ENCODE results near the gene IGHMBP2.
A peak's percentile ranks its signal among the peaks of the same experiment; 100 is the strongest.

IGHMBP2 gene

GRCh38 chr11:68946416-68947090 is 42.9 kb downstream of the IGHMBP2 start:
- ChIA-PET CTCF (no interaction called here), POLR2A (interaction anchor here (1.3 kb wide), 1 partner anchor 64 kb away, joined by 4 read pairs; no protein-coding TSS in a partner anchor)
- H3K4me3 ChIP-seq (ENCODE audit: low read depth, low read length): no peak overlapping the region
- no peak for TF ChIP-seq CTCF (IDR thresholded peaks at IDR 0.05; ENCODE audit: insufficient read depth, low read length, missing control alignments)
- DNase-seq (ENCODE audit: low read depth, low spot score): peak; percentile 52

GRCh38 chr11:68947151-68947550 is 43.5 kb downstream of the IGHMBP2 start:
- no peak for DNase-seq (ENCODE audit: low read depth, low spot score)
- ChIA-PET POLR2A (interaction anchor here (1.3 kb wide), 1 partner anchor 64 kb away, joined by 4 read pairs; no protein-coding TSS in a partner anchor), CTCF (no interaction called here)
- no peak overlapping the region for H3K4me3 ChIP-seq (ENCODE audit: low read depth, low read length)
- no peak for TF ChIP-seq CTCF (IDR thresholded peaks at IDR 0.05; ENCODE audit: insufficient read depth, low read length, missing control alignments)

DNA sequence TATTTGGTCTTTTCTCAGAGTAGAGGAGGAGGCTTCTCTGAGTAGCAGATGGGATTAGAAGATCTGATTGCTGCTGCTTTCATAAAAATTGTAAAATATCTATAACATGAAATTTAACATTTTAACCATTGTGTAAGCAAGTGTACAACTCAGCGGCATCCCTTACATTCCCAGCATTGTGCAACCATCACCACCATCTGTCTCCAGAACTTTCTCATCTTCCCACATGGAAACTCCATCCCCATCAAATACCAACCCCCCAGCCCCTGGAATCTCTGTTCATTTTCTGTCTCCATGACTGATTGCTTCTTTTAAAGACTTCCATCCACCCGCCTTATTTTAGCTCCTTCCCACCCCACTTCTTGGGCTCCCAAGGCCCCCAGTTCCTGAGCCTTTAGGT is 44.8 kb downstream of the IGHMBP2 start:
- ChIA-PET CTCF (interaction anchor here (0.8 to 1.8 kb wide), 5 partner anchors 12 to 338 kb away, joined by 3 read pairs; no protein-coding TSS in a partner anchor), POLR2A (no interaction called here)
- no peak overlapping the region for H3K4me3 ChIP-seq (ENCODE audit: low read depth, low read length)
- no peak for DNase-seq (ENCODE audit: low read depth, low spot score)
- no peak for TF ChIP-seq CTCF (IDR thresholded peaks at IDR 0.05; ENCODE audit: insufficient read depth, low read length, missing control alignments)

- ChIA-PET POLR2A (interaction anchor here (0.5 kb wide), 1 partner anchor 729 kb away, joined by 3 read pairs; no protein-coding TSS in a partner anchor), CTCF (interaction anchor here (1.2 to 1.8 kb wide), 3 partner anchors 59 to 338 kb away, joined by 3 read pairs; no protein-coding TSS in a partner anchor)
- no peak for TF ChIP-seq CTCF (IDR thresholded peaks at IDR 0.05; ENCODE audit: insufficient read depth, low read length, missing control alignments)
- DNase-seq (ENCODE audit: low read depth, low spot score): no peak
- no peak overlapping the region for H3K4me3 ChIP-seq (ENCODE audit: low read depth, low read length)
Observed at GRCh38 chr11:68948935-68949334, 45.2 kb downstream of the IGHMBP2 start.

- DNase-seq (ENCODE audit: low read depth, low spot score): no peak
- ChIA-PET CTCF (interaction anchor here (0.8 to 2.4 kb wide), 2 partner anchors 23 to 94 kb away, joined by 3 to 9 read pairs; no protein-coding TSS in a partner anchor), POLR2A (no interaction called here)
- no peak overlapping the region for H3K4me3 ChIP-seq (ENCODE audit: low read depth, low read length)
- peak; percentile 32 for TF ChIP-seq CTCF (IDR thresholded peaks at IDR 0.05; ENCODE audit: insufficient read depth, low read length, missing control alignments)
Observed at GRCh38 chr11:68950270-68950669, 46.6 kb downstream of the IGHMBP2 start.

DNA sequence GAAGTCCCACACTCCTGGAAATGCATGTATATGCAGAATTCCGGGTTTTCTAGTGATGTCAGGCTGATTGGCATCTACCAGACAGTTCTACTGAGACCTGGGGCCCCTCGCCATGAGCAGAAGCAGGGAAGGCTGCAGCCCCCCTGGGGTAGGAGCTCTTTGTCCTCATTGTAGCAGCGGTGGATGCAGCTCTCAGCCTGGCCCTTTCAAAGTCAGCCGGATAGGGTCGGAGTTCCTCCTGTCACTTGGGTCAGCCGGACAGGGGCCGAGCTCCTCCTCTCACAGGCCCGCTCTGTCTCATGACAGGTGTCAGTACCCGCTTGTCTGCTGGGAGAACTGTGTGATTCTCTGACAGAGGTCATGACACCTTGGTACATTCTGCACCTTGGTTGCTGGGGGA is 47.1 kb downstream of the IGHMBP2 start:
- H3K4me3 ChIP-seq (ENCODE audit: low read depth, low read length): no peak overlapping the region
- TF ChIP-seq CTCF (IDR thresholded peaks at IDR 0.05; ENCODE audit: insufficient read depth, low read length, missing control alignments): no peak
- ChIA-PET CTCF (interaction anchor here (2.4 kb wide), 1 partner anchor 93 kb away, joined by 9 read pairs; no protein-coding TSS in a partner anchor), POLR2A (no interaction called here)
- DNase-seq (ENCODE audit: low read depth, low spot score): no peak

Data from AG04449 (cell line).